Activated CD8-positive, alpha-beta memory T cell treated with anti-CD3 and anti-CD28 coated beads for 48 hours (primary cell): ENCODE data around the gene ETFA.

ENCODE experiments used
- DNase-seq, 3 experiments: peaks; one replicate each; pipeline ENCODE4 v3.0.0-alpha.2; 2020; ENCODE audit warnings: low read depth in 2 of 3, low spot score in 2 of 3

Gene ETFA

GRCh38 chr15:76221085-76221767 lies 90.0 kb downstream of the ETFA start:
- no peak for DNase-seq

GRCh38 chr15:76217882-76218217 lies 93.4 kb downstream of the ETFA start:
- no peak for DNase-seq

- DNase-seq, result no peak
These were observed 94.0 kb downstream of the ETFA start for GRCh38 chr15:76217029-76217881.

- no peak for DNase-seq
These were observed 95.6 kb downstream of the ETFA start for GRCh38 chr15:76215634-76216033.

- DNase-seq, result no peak
These were observed 101.3 kb downstream of the ETFA start for GRCh38 chr15:76209942-76210341.

GRCh38 chr15:76209523-76209922 lies 101.7 kb downstream of the ETFA start:
- DNase-seq, result no peak

- DNase-seq, result no peak
These were observed 102.4 kb downstream of the ETFA start for GRCh38 chr15:76208786-76209424.

GRCh38 chr15:76208084-76208785 lies 103.0 kb downstream of the ETFA start:
- DNase-seq, result no peak

GRCh38 chr15:76206325-76206976 lies 104.8 kb downstream of the ETFA start:
- no peak for DNase-seq

- DNase-seq, result no peak
These were observed 106.3 kb downstream of the ETFA start for GRCh38 chr15:76204916-76205460.

- DNase-seq, result no peak
These were observed 107.0 kb downstream of the ETFA start for GRCh38 chr15:76204109-76204845.

GRCh38 chr15:76203346-76204108 lies 107.7 kb downstream of the ETFA start:
- no peak for DNase-seq

GRCh38 chr15:76201536-76202255 lies 109.6 kb downstream of the ETFA start:
- no peak for DNase-seq

GRCh38 chr15:76200641-76201105 lies 110.6 kb downstream of the ETFA start:
- DNase-seq, result no peak

GRCh38 chr15:76200083-76200465 lies 111.2 kb downstream of the ETFA start:
- DNase-seq, result no peak

GRCh38 chr15:76199106-76200082 lies 111.9 kb downstream of the ETFA start:
- DNase-seq, result no peak

GRCh38 chr15:76198456-76199105 lies 112.7 kb downstream of the ETFA start:
- no peak for DNase-seq
